GM18499 (cell line): ENCODE results near the gene PCSK4.

Experiments used
- ATAC-seq: cut with Tn5 transposase; IDR thresholded peaks from one replicate; pipeline ENCODE4 v1.9.1; 2021; ENCODE audit warnings: moderate number of reproducible peaks; ENCODE audit not compliant: insufficient read depth, unreplicated experiment

The PCSK4 gene

GRCh38 chr19:1457031-1457739 lies 33.0 kb downstream of the PCSK4 start:
- no peak for ATAC-seq

DNA sequence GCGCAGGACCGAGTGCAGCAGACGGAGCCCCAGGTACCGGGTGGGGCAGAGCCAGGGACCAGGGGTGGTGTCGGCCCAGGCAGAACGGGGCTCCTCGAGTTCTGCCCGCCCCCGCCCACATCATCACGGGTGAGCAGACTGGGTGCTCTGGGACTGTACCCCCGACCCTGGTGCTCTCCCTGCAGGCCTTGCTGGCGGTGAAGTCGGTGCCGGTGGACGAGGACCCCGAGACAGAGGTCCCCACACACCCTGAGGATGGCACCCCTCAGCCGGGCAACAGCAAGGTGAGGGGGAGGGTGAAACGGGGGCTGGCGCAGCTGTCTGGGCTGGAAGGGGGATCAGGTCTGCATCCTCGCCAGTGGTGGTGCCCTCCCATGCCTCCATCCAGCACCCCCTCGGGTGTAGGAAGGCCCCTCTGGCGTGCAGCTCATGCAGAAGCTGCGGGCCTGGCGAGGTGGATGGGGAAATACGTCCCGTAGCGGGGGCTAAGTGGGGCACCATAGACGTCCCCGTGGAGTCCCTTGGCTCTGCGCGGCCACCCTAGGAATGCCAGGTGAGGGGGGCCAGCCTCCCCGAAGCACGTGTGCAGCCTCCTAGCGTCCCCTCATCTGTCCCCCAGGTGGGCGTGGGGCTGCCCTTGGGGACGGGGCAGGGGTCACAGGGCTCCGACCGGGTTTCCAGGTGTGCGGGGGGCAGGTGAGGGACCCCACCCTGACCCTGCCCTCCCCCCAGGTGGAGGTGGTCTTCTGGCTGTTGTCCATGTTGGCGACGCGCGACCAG lies 33.8 kb downstream of the PCSK4 start:
- ATAC-seq, result no peak

DNA sequence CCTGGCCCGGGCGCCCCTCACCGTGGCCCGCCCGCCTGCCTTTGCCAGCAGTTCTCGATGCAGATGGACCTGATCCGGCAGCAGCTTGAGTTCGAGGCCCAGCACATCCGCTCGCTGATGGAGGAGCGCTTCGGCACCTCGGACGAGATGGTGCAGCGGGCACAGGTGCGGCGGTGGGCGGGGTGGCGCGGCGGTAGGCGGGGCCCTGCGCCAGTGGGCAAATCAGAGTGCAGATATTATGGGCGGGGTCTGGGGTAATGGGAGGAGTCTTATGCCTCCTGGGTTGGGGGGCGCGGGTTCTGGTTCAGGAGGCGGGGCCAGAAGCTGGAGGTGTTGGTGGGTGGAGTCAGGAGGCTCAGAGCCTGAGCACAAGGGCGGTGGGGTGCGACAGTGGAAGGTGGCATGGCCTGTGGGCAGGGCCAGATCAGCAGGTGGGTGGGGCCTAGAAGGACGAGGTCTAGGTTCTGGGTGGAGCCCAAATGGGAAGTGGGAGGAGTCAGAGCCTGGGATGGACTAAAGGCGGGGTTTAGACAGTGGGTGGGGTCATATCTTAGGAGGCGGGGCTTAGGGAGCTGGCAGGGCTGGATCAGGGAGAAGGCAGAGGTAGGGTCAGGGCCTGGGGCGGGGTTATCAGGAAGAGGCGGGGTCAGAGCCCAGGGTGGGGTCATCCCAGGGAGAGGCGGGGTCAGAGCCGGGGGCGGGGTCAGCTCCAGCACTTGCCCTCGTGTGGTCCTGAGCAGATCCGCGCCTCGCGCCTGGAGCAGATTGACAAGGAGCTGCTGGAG lies 34.6 kb downstream of the PCSK4 start:
- ATAC-seq, result no peak

DNA sequence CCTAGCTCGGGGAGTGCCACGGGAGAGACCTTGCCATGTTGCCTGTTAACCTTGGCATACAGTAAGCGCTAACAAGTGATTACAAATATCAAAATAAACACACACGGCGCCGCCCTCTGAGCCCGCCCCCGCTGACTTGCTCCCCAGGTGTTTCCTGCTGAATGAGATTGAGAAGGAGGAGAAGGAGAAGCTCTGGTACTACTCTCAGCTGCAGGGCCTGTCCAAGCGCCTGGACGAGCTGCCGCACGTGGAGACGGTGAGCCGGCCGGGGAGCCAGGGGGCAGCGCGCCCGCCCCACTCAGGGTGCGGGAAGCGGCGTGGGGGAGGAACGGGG lies 35.2 kb downstream of the PCSK4 start:
- ATAC-seq, result no peak

DNA sequence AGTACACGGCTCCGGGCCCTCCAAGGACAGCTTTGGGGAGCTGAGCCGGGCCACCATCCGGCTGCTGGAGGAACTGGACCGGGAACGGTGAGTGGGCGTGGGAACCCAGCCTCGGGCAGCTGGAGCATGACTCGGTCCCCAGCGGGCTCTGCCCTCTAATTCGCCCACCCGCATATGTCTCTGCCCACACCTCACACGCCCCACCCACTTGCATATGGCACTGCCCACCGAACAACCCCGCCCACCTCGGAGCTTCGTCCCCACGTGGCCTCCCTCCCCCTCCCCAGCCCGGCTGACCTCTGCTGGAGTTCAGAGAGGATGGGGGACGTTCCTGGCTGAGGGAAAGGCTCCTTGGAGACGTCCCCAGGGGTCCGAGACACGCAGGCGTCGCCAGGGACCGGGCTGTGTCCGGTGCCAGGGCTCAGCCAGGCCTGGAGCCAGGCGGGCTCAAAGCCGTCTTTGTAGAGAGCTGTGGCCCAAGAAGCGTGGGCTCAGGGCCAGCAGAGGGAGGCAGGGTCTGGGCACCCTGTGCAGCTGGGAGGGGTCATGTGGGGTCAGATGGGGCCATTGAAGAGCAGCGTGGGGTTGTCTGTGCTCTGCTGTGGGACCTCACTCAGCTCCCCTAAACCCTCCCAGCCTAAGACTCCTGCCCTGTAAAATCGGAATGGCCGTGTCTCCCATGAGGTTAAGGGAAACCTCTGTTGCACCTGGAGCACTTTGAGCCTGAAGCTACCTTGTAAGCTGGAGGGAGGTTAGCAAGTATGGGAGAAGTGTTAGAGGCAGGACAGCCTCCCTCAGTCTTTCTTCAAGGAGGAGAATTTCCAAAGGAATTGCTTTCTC lies 36.4 kb downstream of the PCSK4 start:
- no peak for ATAC-seq

DNA sequence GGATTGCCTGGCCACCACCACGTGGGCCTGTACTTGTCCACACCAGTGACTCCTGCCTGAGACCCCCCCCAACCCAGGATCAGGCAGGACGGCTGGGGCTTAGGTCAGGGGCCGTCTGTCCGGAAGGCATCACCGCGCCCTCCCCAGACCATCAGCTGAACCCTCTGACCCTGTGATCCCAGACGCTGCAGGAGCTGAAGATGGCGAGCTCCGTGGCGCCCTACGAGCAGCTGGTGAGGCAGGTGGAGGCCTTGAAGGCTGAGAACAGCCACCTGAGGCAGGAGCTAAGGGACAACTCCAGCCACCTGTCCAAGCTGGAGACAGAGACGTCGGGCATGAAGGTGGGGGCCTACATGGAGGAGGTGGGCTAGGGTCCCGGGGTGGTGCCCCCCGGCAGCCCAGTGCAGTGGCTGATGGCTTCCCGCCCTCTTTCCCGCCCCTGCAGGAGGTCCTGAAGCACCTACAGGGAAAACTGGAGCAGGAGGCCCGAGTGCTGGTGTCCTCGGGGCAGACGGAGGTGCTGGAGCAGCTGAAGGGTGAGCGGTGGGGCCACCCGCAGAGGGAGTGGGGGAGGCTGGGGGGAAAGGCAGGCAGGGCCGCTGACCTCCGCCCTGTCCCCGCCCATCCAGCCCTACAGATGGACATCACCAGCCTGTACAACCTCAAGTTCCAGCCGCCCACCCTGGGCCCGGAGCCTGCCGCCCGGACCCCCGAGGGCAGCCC lies 37.2 kb downstream of the PCSK4 start:
- ATAC-seq, result no peak

DNA sequence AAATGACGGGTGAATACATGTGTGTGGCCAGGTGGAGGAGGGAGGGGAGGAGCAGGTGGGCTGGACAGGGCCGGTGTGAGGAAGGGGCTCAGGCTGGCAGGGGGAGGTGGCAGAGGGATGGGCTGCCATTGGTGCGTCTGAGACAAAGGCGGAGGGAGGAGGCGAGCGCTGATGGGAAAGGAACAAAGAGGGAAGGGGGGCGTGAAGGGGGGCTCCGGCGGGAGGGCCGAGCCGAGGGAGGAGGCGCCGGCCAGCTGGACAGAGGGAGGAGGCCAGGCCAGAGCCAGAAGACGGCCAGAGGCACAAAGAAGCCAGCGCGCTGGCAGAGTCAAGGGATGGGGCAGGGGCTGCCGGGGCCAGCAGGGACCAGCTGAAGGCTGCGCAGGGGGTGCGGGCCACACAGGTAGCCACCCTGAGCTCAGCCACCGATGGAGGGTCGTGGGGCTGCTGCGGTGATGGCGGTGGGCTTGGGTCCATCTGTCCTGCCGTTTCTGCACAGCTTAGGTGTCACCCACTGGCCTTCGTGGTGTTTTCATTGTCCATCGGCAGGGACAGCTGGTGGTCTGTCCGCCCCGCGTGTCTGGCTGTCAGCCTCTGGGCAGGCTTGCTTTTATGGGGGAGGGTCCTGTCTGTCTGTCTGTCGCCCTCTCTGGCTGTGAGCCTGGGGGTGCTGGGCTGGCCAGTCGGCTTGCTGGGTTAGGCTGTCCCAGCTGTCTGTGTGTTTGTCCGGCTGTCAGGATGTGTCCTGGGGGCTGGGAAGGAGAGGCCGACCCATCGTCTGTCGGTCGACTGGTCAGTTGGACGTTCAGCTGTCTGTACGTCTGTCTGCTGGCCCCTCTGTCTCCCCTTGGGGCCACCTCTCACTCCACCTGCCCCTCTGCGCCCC lies 38.0 kb downstream of the PCSK4 start:
- ATAC-seq, result no peak

GRCh38 chr19:1450735-1451731 lies 39.1 kb downstream of the PCSK4 start:
- ATAC-seq, result no peak

DNA sequence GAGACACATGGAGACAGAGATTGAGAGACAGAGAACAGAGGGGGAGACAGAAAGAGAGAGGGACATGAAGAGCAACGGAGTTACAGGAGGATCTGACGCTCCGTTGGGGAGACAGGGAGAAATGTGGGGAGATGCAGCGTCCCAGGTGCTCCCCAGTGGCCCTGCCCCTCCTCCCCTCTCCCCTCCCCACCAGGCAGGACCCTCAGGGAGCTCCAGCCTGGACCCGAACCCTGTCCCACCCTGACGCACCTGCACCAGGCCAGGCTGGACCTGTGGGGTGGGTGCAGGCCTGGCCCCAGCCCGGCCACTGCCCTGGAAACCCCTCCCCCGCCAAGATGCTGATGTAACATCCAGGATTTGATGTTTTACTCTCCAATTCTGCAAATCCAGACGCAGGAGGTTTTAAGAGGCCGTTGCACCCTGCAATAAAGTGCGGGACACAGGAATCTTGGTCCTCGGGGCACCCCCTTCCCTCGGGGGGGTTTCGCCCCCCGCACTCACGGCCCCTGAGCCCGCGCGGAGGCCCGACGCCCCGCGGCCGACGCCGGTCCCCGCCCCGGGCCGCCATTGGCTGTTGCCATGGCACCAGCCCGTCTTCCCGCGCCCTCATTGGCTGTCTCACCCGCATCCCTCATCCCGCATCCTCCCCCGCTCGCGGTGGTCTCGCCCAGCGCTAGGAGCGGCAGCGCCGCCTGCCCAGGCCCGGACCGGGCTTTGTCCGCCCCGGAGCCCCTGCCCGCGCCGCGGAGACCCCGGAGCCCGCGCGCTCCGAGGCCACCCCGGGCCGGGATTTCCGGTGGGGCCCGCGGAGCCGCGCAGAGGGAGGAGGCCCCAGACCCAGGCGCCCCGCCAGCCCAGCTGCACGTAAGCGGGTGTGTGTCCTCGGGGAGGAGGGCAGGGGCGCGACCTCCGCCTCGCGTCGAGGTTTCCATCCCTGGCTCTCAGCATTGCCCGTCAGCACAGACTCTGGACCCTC lies 40.4 kb downstream of the PCSK4 start, which contains the start of gene APC2:
Gene APC2, plus strand, starts transcription at position 655 of the 976 bp plus-strand sequence. CDS start 2,881 bp downstream, outside the sequence.
- no peak for ATAC-seq

DNA sequence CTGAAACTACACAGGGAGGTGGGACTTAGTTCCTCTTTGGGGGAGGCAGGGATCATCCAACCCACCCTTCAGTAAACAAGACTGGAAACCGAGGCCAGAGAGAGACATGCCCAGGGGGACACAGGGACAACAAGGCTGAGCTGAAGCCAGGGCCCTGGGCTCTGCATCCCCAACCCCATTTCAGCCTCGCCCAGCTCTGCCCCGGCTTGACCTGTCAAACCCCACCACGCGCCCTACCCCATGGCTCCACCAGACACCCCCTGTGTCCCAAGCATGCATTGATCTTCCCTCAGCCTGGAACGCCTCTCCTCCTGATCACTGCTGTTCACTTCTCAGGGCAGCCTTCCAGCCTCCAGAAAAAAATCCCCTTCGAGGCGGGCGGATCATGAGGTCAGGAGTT lies 42.2 kb downstream of the PCSK4 start:
- no peak for ATAC-seq

DNA sequence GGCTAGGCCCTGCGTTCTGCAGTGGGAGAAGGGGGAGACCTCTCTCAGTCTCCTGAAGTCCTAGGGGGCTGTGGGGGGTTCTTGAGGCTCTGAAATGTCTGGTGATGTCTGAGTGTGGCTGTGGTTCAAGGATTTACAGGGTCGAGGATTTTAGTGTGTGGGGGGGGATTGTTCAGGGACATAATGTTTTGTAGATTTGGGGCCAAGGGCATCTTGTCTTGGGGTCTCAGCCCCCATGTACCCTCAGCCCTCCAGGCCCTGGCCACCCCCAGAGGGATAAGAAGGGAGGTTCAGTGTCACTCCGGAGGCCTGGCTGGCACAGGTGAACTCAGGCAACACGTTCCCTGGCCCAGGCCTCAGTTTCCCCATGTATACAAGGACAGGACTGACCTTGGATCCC lies 42.6 kb downstream of the PCSK4 start:
- no peak for ATAC-seq

GRCh38 chr19:1446713-1447481 lies 43.3 kb downstream of the PCSK4 start:
- no peak for ATAC-seq

DNA sequence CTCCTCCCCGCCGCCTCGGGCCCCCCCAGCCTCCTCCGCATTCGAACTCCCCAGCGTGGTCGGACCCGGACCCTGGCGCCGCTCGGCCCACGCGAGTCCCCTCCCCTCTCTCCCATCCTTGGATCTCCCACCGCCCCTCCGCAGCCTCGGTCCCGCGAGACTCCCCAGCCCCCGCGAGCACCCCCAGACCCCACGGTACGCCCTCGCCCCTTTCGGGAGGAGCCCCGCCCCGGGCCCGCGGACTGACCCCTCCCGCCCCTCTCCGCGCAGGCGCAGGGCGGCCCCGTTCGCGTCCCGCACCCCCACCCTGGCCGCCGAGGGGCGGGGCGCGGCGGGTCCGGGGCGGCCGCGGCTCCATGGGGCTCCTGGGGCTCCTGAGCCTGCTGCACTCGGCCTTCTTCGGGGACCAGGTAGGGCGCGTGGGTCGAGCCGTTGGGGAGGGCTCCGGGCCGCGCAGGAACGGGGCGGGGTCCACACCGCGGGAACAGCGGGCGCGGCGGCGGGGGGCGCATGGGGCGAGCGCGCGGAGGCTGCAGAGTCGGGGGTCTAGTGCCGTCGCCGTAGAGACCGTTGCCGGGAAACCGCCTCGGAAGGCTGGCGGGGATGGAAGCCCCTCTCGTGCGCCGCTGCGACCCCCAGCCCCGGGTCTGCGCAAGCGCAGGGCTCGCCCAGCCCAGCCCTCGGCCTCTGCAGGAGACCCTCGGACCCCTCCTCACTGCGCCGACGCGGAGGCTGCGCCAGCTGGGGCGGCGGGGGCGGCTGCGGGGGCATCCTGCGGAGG lies 44.0 kb downstream of the PCSK4 start:
- ATAC-seq, result no peak

GRCh38 chr19:1445185-1445931 lies 44.8 kb downstream of the PCSK4 start:
- no peak for ATAC-seq
